Parathyroid adenoma (tissue), 2 donors: ENCODE measurements around the gene IL17D.

Experiments used
- H2AFZ ChIP-seq: fragments of 300-600 bp; sonication (generic); one replicate; pipeline ENCODE4 v1.7.0; 2017; ENCODE audit warnings: antibody characterized with exemption, mild to moderate bottlenecking
- H3K27ac ChIP-seq: fragments of 300-600 bp; sonication (generic); one replicate; pipeline ENCODE4 v1.7.0; 2017
- H3K27me3 ChIP-seq: fragments of 300-600 bp; sonication (generic); one replicate; pipeline ENCODE4 v1.7.0; 2017; ENCODE audit warnings: low read length; ENCODE audit not compliant: control insufficient read depth, insufficient read depth
- H3K36me3 ChIP-seq: fragments of 300-600 bp; sonication (generic); one replicate; pipeline ENCODE4 v1.7.0; 2017; ENCODE audit warnings: low read length; ENCODE audit not compliant: control insufficient read depth, insufficient read depth
- H3K4me1 ChIP-seq: fragments of 300-600 bp; sonication (generic); one replicate; pipeline ENCODE4 v1.7.0; 2017; ENCODE audit warnings: control low read depth
- H3K4me2 ChIP-seq: fragments of 300-600 bp; sonication (generic); one replicate; pipeline ENCODE4 v1.7.0; 2017; ENCODE audit warnings: low read length
- H3K4me3 ChIP-seq: fragments of 300-600 bp; sonication (generic); one replicate; pipeline ENCODE4 v1.7.0; 2017; ENCODE audit warnings: low read depth, low read length
- H3K79me2 ChIP-seq: fragments of 300-600 bp; sonication (generic); one replicate; pipeline ENCODE4 v1.7.0; 2017; ENCODE audit warnings: control low read depth
- H3K9ac ChIP-seq: fragments of 300-600 bp; sonication (generic); one replicate; pipeline ENCODE4 v1.7.0; 2017; ENCODE audit warnings: mild to moderate bottlenecking
- H3K9me3 ChIP-seq: fragments of 300-600 bp; sonication (generic); one replicate; pipeline ENCODE4 v1.7.0; 2017; ENCODE audit warnings: low read length; ENCODE audit not compliant: control insufficient read depth
- TF ChIP-seq, protein P1 (sequence below): fragments of 300-600 bp; sonication (generic); IDR thresholded peaks from one replicate; pipeline ENCODE4 v1.7.0; 2017; ENCODE audit warnings: antibody characterized with exemption, mild to moderate bottlenecking
- donor health status: primary hyperparathyroidism.

IL17D gene, protein sequence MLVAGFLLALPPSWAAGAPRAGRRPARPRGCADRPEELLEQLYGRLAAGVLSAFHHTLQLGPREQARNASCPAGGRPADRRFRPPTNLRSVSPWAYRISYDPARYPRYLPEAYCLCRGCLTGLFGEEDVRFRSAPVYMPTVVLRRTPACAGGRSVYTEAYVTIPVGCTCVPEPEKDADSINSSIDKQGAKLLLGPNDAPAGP

DNA sequence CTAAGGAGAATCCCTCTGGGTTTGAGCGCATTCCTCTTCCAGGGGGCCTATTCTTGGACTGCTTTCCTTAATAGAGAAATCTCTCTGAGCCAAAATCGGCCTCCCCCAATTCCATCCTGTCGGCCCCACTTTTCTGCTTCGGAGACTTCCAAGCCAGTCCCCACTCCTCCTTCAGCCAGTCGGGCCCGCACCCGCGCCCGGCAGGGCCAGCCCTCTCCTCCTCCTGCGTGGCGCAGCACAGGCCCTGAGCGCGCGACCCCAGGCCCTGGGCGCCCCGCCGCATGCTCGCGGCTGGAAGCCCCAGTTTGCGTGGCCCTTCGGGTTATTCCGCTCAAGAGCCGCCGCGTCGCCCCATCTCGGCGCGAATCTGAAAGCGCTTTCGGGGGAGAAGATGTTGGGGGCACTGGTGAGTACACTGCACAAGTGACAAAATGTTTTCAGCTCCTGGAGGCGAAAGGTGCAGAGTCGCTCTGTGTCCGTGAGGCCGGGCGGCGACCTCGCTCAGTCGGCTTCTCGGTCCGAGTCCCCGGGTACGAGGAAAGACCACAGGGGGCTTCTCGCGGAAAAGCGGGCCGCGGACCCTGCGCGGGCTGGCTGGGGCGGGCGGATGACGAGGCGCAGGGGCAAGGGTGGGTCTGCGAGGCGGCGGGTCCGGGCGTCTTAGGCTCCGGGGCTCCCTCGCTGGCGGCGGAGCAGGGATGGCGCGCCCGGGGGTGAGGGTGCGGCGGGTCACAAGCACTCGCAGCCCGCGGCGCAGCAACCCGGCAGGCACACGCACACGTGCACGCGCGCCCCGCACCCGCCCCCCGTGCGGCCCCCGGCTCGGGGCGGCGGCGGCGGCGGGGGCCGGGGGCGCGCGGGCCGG, at the start of gene IL17D:
Gene IL17D, plus strand, starts transcription at position 785 of the 865 bp plus-strand sequence. CDS start 303 bp downstream, outside the sequence.
- Histone ChIP-seq H3K4me1 (peaks cover 2% of the 10 kb centered on the region), H3K79me2 (no peaks in the 10 kb centered on the region), H3K9ac (no peak within 1 kb of the TSS), H2AFZ (peak within 1 kb of the TSS; percentile 91), H3K36me3 (no peaks in the 10 kb centered on the region), H3K9me3 (no peaks in the 10 kb centered on the region), H3K4me2 (peak within 1 kb of the TSS; percentile 98), H3K4me3 (peak within 1 kb of the TSS; percentile 56), H3K27ac (no peak within 1 kb of the TSS), H3K27me3 (no peaks in the 10 kb centered on the region)
- TF ChIP-seq, protein P1, sequence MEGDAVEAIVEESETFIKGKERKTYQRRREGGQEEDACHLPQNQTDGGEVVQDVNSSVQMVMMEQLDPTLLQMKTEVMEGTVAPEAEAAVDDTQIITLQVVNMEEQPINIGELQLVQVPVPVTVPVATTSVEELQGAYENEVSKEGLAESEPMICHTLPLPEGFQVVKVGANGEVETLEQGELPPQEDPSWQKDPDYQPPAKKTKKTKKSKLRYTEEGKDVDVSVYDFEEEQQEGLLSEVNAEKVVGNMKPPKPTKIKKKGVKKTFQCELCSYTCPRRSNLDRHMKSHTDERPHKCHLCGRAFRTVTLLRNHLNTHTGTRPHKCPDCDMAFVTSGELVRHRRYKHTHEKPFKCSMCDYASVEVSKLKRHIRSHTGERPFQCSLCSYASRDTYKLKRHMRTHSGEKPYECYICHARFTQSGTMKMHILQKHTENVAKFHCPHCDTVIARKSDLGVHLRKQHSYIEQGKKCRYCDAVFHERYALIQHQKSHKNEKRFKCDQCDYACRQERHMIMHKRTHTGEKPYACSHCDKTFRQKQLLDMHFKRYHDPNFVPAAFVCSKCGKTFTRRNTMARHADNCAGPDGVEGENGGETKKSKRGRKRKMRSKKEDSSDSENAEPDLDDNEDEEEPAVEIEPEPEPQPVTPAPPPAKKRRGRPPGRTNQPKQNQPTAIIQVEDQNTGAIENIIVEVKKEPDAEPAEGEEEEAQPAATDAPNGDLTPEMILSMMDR = no peak

GRCh38 chr13:20654156-20654555, 49.3 kb upstream of the IL17D start:
- no peaks in the 10 kb centered on the region for H3K4me1 ChIP-seq
- no peak overlapping the region for H3K4me3 ChIP-seq
- H3K9me3 ChIP-seq = no peaks in the 10 kb centered on the region
- no peaks in the 10 kb centered on the region for H3K27me3 ChIP-seq
- H3K27ac ChIP-seq = no peak overlapping the region
- H2AFZ ChIP-seq = no peak overlapping the region
- H3K9ac ChIP-seq = no peak overlapping the region
- no peak overlapping the region for H3K4me2 ChIP-seq
- TF ChIP-seq, protein P1 = no peak
- H3K79me2 ChIP-seq = no peaks in the 10 kb centered on the region
- no peaks in the 10 kb centered on the region for H3K36me3 ChIP-seq

GRCh38 chr13:20658451-20659040, 45.0 kb upstream of the IL17D start:
- Histone ChIP-seq H2AFZ (no peak overlapping the region), H3K27me3 (no peaks in the 10 kb centered on the region), H3K79me2 (no peaks in the 10 kb centered on the region), H3K9ac (no peak overlapping the region), H3K36me3 (no peaks in the 10 kb centered on the region), H3K27ac (no peak overlapping the region), H3K9me3 (no peaks in the 10 kb centered on the region), H3K4me1 (no peaks in the 10 kb centered on the region), H3K4me3 (no peak overlapping the region), H3K4me2 (no peak overlapping the region)
- TF ChIP-seq, protein P1 = no peak

- H3K9ac ChIP-seq = no peak overlapping the region
- TF ChIP-seq, protein P1 = no peak
Observed at GRCh38 chr13:20664351-20664750, 39.1 kb upstream of the IL17D start.

More at GRCh38 chr13:20664351-20664750, 39.1 kb upstream of the IL17D start:
- H3K4me1 ChIP-seq = no peaks in the 10 kb centered on the region
- no peak overlapping the region for H2AFZ ChIP-seq
- H3K4me3 ChIP-seq = no peak overlapping the region
- H3K79me2 ChIP-seq = no peaks in the 10 kb centered on the region
- no peaks in the 10 kb centered on the region for H3K36me3 ChIP-seq
- no peak overlapping the region for H3K27ac ChIP-seq
- no peak overlapping the region for H3K4me2 ChIP-seq
- H3K9me3 ChIP-seq = no peaks in the 10 kb centered on the region
- no peaks in the 10 kb centered on the region for H3K27me3 ChIP-seq
